CD4-positive, alpha-beta T cell (primary cell): ENCODE measurements around the gene CCDC154. TPM values are rescaled to one million over a fixed set of nuclear protein-coding genes. Genes with fewer than 3 reads are reported as not detected.
"Not testable (repeated sequence)": the region's sequence is repeated elsewhere in the genome, so short reads cannot be mapped to it uniquely, and the experiment has no call there.

Source experiments
- ATAC-seq: fragments of 200-7000 bp; cut with Tn5 transposase; one replicate; pipeline ENCODE4 v1.10.0; 2022; ENCODE audit warnings: mild to moderate bottlenecking; ENCODE audit not compliant: poor library complexity
- CTCF ChIA-PET: fragments of 350-600 bp; sonication (Branson Sonifier 250); formaldehyde crosslinking; loops from one replicate; lab custom pipeline; 2021; ENCODE audit warnings: antibody characterized with exemption, inconsistent platforms; lab: Charles Lee
- POLR2A ChIA-PET: fragments of 350-600 bp; sonication (Branson Sonifier 250); formaldehyde crosslinking; loops from one replicate; lab custom pipeline; 2021; ENCODE audit warnings: antibody characterized with exemption, inconsistent platforms; lab: Charles Lee
- DNase-seq, 14 experiments: peaks; one replicate each; pipeline ENCODE4 v3.0.0-alpha.2; 2013 to 2020; ENCODE audit warnings: mixed read lengths in 2 of 14
- H3K27ac ChIP-seq, 2 donors: one replicate each; pipeline versions ENCODE4 v1.5.1 to v1.7.0; 2013; ENCODE audit warnings: low read length in 2 of 2, low read depth in 1 of 2, mild to moderate bottlenecking in 1 of 2
- H3K27me3 ChIP-seq, 2 experiments: 1 replicate in 1 of 2; 2 replicates in 1 of 2; pipeline versions ENCODE4 v1.6.1 to v1.7.0; 2013; ENCODE audit warnings: low read length in 2 of 2, control low read depth in 1 of 2, mild to moderate bottlenecking in 1 of 2, moderate library complexity in 1 of 2; ENCODE audit not compliant: insufficient read depth in 2 of 2, control insufficient read depth in 1 of 2
- H3K36me3 ChIP-seq: one replicate; pipeline ENCODE4 v1.6.1; 2013; ENCODE audit warnings: low read length, control low read depth; ENCODE audit not compliant: insufficient read depth
- H3K4me1 ChIP-seq: one replicate; pipeline ENCODE4 v1.6.1; 2013; ENCODE audit warnings: low read length, control low read depth; ENCODE audit not compliant: insufficient read depth
- H3K4me3 ChIP-seq: one replicate; pipeline ENCODE4 v1.5.1; 2013; ENCODE audit warnings: mild to moderate bottlenecking, low read length, moderate library complexity
- H3K9me3 ChIP-seq, 2 experiments: 1 replicate in 1 of 2; 2 replicates in 1 of 2; pipeline versions ENCODE4 v1.6.1 to v1.7.0; 2013; ENCODE audit warnings: low read length in 2 of 2, mild to moderate bottlenecking in 2 of 2, control low read depth in 1 of 2, moderate library complexity in 1 of 2; ENCODE audit not compliant: control insufficient read depth in 1 of 2, insufficient read depth in 1 of 2
- H3K27ac Mint-ChIP-seq: one replicate; pipeline ENCODE4 v1.8.0; 2020; ENCODE audit warnings: mixed read lengths
- H3K27me3 Mint-ChIP-seq: one replicate; pipeline ENCODE4 v1.8.0; 2021; ENCODE audit warnings: mixed read lengths
- H3K36me3 Mint-ChIP-seq: one replicate; pipeline ENCODE4 v1.8.0; 2021; ENCODE audit warnings: low read depth, mixed read lengths
- H3K4me1 Mint-ChIP-seq: one replicate; pipeline ENCODE4 v1.8.0; 2021; ENCODE audit warnings: low read depth, mixed read lengths
- H3K4me3 Mint-ChIP-seq: one replicate; pipeline ENCODE4 v1.8.0; 2020; ENCODE audit warnings: mild to moderate bottlenecking, mixed read lengths
- H3K9me3 Mint-ChIP-seq: one replicate; pipeline ENCODE4 v1.8.0; 2020; ENCODE audit warnings: mixed read lengths
- CTCF ChIP-seq: fragments of 200-600 bp; IDR thresholded peaks from one replicate; pipeline ENCODE4 v1.8.0; 2022; ENCODE audit warnings: antibody characterized with exemption, mild to moderate bottlenecking
- intact Hi-C, 2 experiments: fragments of 100-400 bp; cut with DNase I in 1 of 2; cut with micrococcal nuclease in 1 of 2; formaldehyde crosslinking; loops; one replicate each; pipeline versions ENCODE4 v1.15.1 to v1.9.0; 2023 to 2025; cut with DNase I, micrococcal nuclease
- total RNA-seq, 174 experiments: library from RNA in 2 of 174; stranded (reverse) in 2 of 174; gene quantifications; one replicate each; pipeline ENCODE4 v1.2.3 and lab custom pipeline; 2021 to 2026

CCDC154 gene
- total RNA-seq, 2 experiments from 2014 or later: 2.9 to 3.0 TPM

DNA sequence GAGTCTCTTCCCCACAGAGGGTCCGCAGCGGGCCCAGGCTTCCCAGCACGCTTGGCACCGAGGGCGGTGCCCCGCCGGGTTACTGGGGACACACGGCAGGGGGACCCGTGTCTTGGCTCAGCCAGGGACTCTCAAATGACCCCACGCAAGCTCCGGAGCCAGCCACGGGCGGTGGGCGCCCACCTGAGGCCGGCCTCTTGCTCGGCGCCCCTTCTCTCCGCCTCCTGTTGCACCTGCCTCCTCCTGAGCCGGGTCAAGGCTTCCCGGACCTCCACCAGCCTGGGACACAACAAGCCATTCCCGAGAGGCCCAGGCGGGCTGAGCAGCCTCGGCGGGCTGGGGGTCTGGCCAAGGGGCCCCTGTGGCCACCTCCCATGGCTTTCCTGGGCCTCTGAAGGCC is 1.7 kb downstream of the CCDC154 start:
- no peaks in the 10 kb centered on the region for H3K9me3 Mint-ChIP-seq
- H3K36me3 ChIP-seq: peaks cover 9% of the 10 kb centered on the region
- no peak overlapping the region for H3K27ac Mint-ChIP-seq
- no peak for DNase-seq
- ChIA-PET CTCF (no interaction called here), POLR2A (no interaction called here)
- H3K27me3 Mint-ChIP-seq: no peaks in the 10 kb centered on the region
- no peak for TF ChIP-seq CTCF
- H3K36me3 Mint-ChIP-seq: no peaks in the 10 kb centered on the region
- no peak for ATAC-seq
- H3K27ac ChIP-seq: no peak overlapping the region
- H3K4me1 ChIP-seq: no peaks in the 10 kb centered on the region
- no peaks in the 10 kb centered on the region for H3K27me3 ChIP-seq
- no peaks in the 10 kb centered on the region for H3K4me1 Mint-ChIP-seq
- no peak overlapping the region for H3K4me3 Mint-ChIP-seq
- H3K9me3 ChIP-seq: no peaks in the 10 kb centered on the region
- intact Hi-C loops: no loop called here
- no peak overlapping the region for H3K4me3 ChIP-seq

DNA sequence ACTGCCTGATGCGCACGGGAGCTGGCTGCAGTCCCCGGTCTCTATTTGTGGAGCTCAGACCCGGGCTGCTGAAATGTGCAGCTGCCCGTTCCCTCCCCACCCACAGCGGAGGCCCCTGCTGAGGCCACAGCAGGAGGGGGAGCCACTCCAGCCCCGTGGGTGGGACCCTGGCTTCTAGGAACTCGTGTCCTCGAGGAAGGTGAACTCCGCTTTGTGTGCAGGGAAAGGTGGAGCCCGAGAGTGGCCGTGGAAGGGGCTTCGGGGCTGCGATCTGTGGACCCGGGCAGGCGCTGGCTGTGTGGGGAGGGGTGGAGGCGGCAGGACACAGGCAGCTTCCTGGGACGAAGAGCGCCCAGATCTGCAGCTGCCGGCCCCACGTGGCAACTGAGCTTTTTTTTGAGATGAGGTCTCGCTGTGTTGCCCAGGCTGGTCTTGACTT is 2.9 kb downstream of the CCDC154 start:
- no peaks in the 10 kb centered on the region for H3K27me3 Mint-ChIP-seq
- H3K4me1 Mint-ChIP-seq: no peaks in the 10 kb centered on the region
- no peak overlapping the region for H3K4me3 Mint-ChIP-seq
- intact Hi-C loops: no loop called here
- no peak overlapping the region for H3K27ac ChIP-seq
- H3K4me3 ChIP-seq: no peak overlapping the region
- ChIA-PET CTCF (no interaction called here), POLR2A (no interaction called here)
- H3K27me3 ChIP-seq: no peaks in the 10 kb centered on the region
- peaks cover 5% of the 10 kb centered on the region for H3K36me3 ChIP-seq
- no peak for DNase-seq
- ATAC-seq: no peak
- H3K9me3 Mint-ChIP-seq: no peaks in the 10 kb centered on the region
- no peak for TF ChIP-seq CTCF
- no peaks in the 10 kb centered on the region for H3K9me3 ChIP-seq
- no peaks in the 10 kb centered on the region for H3K36me3 Mint-ChIP-seq
- H3K27ac Mint-ChIP-seq: no peak overlapping the region
- no peaks in the 10 kb centered on the region for H3K4me1 ChIP-seq

GRCh38 chr16:1439699-1440074 is 4.7 kb downstream of the CCDC154 start:
- H3K4me3 Mint-ChIP-seq, H3K27me3 Mint-ChIP-seq, H3K4me1 Mint-ChIP-seq, ATAC-seq, H3K4me3 ChIP-seq, DNase-seq, POLR2A ChIA-PET, H3K36me3 ChIP-seq, H3K9me3 ChIP-seq, H3K4me1 ChIP-seq, H3K9me3 Mint-ChIP-seq, H3K27me3 ChIP-seq, intact Hi-C loops, H3K27ac Mint-ChIP-seq, H3K36me3 Mint-ChIP-seq, CTCF ChIA-PET, H3K27ac ChIP-seq: not testable (repeated sequence)

GRCh38 chr16:1439058-1439698 is 5.2 kb downstream of the CCDC154 start:
- Mint-ChIP-seq H3K36me3 (no peaks in the 10 kb centered on the region), H3K9me3 (no peaks in the 10 kb centered on the region), H3K27ac (no peak overlapping the region), H3K4me1 (no peaks in the 10 kb centered on the region), H3K27me3 (no peaks in the 10 kb centered on the region), H3K4me3 (no peak overlapping the region)
- no peak for ATAC-seq
- Histone ChIP-seq H3K4me1 (no peaks in the 10 kb centered on the region), H3K9me3 (no peaks in the 10 kb centered on the region), H3K36me3 (no peaks in the 10 kb centered on the region), H3K4me3 (no peak overlapping the region), H3K27ac (no peak overlapping the region), H3K27me3 (no peaks in the 10 kb centered on the region)
- no peak for DNase-seq
- ChIA-PET CTCF (no interaction called here), POLR2A (no interaction called here)
- no peak for TF ChIP-seq CTCF
- intact Hi-C loops: no loop called here
